Dedifferentiated amniotic fluid mesenchymal stem cell (primary cell): ENCODE results near the gene LYST.
"Not testable (repeated sequence)": the region's sequence is repeated elsewhere in the genome, so short reads cannot be mapped to it uniquely, and the experiment has no call there.

Source experiments
- DNase-seq: peaks from one replicate; pipeline ENCODE4 v3.0.0-alpha.2; 2016; ENCODE audit errors: extremely low spot score

LYST gene

GRCh38 chr1:235766794-235767285 lies 99.9 kb downstream of the LYST start:
- DNase-seq = no peak

DNA sequence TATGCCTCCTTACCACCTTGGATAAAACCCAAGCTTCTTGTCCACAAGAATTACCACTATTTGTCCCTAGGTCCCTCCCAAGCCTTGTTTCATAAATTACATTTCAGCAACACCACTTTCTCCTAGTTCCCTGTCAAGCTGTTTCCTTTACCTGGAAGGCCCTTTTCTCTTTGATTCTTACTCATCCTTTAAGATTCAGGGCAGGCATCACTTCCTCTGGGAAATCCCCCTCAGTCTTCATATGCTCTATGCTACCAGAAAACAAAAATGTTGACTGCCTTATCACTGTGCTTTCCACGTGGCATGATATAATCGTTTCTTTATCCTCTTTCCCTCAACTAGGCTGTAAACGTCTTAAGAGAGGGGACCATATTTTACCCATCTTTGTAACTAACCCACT lies 102.7 kb downstream of the LYST start:
- no peak for DNase-seq

GRCh38 chr1:235759336-235759735 lies 107.4 kb downstream of the LYST start:
- no peak for DNase-seq

DNA sequence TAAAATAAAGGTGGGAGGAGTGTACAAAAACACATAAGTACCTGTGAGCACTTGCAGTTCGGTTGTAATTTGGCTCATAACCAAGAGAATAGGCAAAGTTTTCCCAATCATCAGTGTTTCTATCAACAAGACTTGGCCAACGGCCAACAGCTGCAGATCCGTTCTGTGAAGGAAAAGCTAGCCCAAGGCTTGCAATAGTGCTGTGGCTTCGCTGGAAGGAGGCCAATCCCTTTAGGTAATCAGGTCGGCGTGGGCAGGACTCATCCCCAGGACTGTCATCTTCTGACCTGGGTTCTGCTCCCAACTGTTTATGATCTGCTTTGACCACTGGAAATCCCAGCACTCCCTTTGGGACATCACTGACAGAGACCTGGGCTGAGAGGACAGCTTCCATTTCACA lies 107.8 kb downstream of the LYST start:
- DNase-seq = no peak

- DNase-seq = no peak
Observed at GRCh38 chr1:235757587-235758096, 109.1 kb downstream of the LYST start.

DNA sequence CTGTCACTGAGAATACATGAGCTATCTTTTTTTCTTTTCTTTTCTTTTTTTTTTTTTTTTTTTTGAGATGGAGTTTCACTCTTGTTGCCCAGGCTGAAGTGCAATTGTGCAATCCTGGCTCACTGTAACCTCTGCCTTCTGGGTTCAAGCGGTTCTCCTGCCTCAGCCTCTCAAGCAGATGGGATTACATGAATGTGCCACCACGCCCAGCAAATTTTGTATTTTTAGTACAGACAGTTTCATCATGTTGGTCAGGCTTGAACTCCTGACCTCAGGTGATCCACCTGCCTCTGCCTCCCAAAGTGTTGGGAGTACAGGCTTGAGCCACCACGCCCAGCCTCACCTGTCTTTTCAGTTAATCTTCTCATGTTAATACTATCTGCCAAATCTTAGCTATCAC lies 112.5 kb downstream of the LYST start:
- not testable (repeated sequence) for DNase-seq

DNA sequence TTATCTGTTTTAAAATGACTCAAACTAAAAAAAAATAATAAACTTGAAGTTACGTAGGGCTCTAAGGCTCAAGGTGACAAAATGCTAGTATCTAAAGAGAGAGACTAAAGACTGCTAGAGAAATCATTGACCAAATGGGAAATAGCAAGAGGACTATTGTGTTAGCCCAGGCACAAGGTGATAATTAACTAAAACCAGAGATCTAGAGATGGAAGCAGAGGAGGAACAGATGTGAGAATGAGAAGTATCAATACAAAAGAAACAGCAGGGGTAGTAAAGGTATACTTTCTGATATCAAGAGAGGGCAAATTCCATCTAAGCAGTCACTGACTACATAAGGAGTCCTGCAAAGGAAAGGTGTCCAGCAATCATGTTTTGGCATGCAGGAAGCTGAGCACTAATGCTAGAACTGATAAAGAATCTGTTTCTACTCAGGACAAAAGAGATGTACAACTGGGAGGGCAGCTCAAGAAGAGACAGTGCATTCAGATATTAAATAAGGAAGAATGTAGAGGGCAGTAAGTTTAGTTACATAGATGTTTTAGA lies 116.9 kb downstream of the LYST start:
- DNase-seq = no peak

GRCh38 chr1:235748747-235749146 lies 118.0 kb downstream of the LYST start:
- no peak for DNase-seq

DNA sequence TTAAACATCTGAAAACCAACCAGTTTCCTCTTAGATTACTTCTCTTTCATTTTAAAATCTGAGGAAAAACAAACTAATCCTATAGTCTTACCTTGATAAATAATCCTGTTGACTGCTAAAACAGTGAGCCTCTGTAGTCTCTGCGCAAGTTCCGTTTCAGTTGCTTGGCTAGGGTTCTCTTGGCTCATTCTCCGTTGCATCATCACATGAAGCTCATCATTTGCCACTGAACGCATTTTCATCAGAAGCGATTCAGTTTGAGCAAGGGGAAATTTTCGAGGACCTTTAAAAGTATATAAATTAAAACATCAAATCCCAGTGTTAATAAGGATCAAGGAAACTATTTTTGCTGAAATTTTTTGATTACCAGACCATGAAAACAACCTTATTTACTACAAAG lies 120.5 kb downstream of the LYST start:
- no peak for DNase-seq

DNA sequence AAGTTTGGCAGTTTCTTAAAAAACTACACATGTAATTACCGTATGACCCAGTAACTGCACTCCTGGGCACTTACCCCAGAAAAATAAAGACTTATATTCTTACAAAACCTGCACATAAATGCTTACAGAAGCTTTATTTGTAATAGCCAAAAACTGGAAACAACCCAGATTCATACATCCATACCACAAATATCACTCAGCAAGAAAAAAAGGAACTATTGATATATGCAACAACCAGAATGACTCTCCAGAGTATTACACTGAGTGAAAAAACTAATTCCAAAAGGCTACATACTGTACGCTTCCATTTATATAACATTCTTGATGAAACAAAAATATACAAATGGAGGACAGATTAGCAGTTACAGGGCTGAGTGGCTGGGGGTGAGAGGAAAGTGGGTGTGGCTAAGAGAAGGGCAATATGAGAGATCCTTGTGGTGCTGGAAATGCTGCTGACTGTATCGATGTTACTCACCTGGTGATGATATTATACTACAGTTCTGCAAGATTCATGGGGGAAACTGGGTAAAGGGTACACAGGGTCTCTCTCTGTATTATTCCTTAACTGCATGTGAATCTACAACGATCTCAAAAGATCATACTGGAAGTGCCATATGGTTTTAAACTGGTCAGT lies 121.1 kb downstream of the LYST start:
- DNase-seq = no peak

DNA sequence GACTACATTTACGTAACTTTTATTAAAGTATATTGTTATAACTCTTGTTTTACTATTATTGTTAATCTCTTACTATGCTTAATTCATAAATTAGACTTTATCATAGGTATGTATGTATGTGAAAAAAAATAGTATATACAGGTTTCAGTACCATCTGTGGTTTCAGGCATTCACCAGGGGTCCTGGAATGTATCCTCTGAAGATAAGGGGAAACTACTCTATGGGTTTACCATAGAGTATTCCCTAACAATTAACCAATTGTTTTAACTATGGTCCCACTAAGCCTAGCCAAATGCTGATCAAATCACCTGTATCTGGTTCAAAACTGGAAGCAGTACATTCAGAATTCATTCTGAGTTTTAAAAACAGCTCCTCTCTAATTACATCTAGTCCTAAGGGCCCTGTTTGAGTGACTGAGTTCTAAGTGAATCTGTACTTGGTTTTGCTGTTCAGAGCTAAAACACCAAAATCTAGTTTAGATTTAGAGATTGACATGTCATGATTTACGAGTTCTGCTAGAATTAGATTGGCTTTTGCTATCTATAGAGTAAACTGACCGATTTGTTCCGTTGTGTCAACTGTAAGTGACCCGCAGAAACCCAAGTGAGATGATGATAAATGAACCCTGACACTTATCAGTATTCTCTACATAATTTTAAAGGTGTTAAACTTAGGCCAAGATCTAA lies 123.6 kb downstream of the LYST start:
- DNase-seq = no peak

- peak; percentile 69 for DNase-seq
Observed at GRCh38 chr1:235741294-235741693, 125.4 kb downstream of the LYST start.

GRCh38 chr1:235739631-235740030 lies 127.1 kb downstream of the LYST start:
- DNase-seq = no peak

- DNase-seq = no peak
Observed at GRCh38 chr1:235739124-235739523, 127.6 kb downstream of the LYST start.

GRCh38 chr1:235737751-235738150 lies 129.0 kb downstream of the LYST start:
- DNase-seq = no peak

DNA sequence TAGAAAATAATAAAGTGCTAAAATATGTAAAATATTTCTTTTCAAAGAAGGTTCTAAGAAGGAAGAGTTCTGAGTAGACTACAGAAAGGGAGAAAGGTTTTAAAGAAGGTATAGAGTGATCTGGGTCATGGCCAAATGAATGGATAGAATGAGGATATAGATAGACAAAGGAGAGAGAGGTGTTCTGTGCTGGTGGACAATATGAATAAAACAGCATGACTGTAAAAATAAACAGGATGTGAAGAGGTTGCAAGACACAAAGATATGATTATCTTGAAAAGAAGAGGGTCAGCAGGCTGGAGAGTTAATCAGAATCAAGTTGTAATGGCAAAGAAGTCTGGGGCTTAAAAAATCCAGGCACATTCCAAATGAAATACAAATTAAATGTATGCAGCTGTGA lies 130.4 kb downstream of the LYST start:
- DNase-seq = no peak

DNA sequence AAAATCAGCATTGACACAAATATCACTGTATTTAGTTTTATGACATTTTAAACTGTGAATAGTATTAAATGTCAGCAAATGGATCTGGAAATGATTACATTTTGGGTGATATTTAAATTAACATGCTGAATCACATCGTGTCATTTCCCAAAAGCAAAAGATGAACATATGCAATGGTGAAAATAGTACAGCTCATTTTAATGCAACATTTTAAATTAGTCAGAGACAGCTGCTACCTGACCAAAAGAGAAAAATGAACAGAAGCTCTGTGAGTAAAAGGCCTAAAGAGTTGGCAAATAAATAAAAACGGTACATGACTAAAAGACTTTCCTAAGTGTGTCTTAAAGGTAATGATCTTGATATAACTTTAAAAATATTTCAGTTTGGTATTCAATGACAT lies 131.1 kb downstream of the LYST start:
- DNase-seq = no peak

DNA sequence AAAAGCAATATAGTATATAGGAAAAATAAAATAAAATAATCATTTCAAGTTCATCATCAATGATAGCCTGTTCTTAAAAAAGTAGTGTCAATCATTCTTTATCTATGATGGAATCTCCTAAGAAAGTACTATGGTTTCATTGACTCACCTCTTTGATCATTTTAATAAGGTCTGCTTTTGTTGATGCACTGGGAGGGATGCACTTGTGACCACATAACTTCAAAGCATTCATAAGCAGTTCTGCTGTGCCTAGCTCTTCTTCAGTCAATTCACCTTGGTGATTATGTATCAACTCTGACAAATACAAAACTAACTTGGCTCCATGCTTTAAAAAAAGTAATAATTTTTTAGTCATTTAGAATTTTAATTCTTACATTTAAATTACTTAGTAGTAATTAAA lies 132.4 kb downstream of the LYST start:
- DNase-seq = no peak

DNA sequence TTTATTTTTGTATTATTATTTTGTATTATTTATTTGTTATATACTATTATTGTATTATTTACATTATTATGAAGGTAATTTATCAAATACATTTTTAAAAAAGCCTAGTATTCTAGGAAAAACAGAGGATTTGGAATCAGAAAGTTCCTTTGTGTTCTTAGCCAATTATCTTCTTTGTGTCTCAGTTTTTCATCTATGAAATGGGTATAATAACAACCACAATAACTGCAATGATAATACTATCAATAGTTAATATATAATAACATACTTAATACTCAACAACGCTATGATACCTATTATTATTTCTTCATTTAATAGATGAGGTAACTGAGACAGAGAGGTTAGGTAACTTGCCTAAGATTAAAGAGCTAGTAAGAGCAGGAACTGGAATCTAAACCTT lies 136.7 kb downstream of the LYST start:
- no peak for DNase-seq

- DNase-seq = no peak
Observed at GRCh38 chr1:235726557-235726956, 140.1 kb downstream of the LYST start.

DNA sequence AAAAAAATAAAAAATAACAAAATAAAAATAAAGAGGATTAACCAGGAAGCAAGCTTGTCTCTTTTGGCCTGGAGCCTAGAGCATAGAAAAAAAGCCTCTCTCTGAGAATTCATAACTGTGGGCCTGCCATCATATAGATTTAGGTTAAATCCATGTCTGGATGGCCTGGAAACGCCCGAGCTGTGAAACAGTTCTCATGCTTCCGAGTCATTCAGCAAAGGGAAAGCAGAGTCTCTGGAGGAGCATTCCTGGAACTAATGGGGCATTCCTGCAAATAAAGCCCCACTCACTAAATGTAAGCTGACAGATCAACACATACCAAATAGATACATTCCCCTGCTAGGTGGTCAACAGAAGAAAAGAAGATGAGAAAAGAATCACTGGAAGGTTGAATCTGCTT lies 141.3 kb downstream of the LYST start:
- no peak for DNase-seq

- DNase-seq = no peak
Observed at GRCh38 chr1:235724730-235725129, 142.0 kb downstream of the LYST start.

GRCh38 chr1:235722858-235723257 lies 143.8 kb downstream of the LYST start:
- DNase-seq = no peak
